ENCODE results near the gene DUS1L. TPM values are rescaled to one million over a fixed set of nuclear protein-coding genes. Genes with fewer than 3 reads are reported as not detected.

Gene DUS1L
- total RNA-seq, 1 donor from 2014 or later: 74.1 TPM

- H3K4me1 Mint-ChIP-seq (ENCODE audit: unreplicated experiment): no peaks in the 10 kb centered on the region
- no peak for DNase-seq (ENCODE audit: low spot score)
- TF ChIP-seq CTCF (IDR thresholded peaks at IDR 0.05; ENCODE audit: unreplicated experiment): no peak
- H3K36me3 Mint-ChIP-seq (ENCODE audit: low read depth, unreplicated experiment): peaks cover 4% of the 10 kb centered on the region
- no peaks in the 10 kb centered on the region for H3K9me3 Mint-ChIP-seq (ENCODE audit: unreplicated experiment)
- peaks cover 2% of the 10 kb centered on the region for H3K27me3 Mint-ChIP-seq (ENCODE audit: unreplicated experiment)
- H3K4me3 Mint-ChIP-seq (ENCODE audit: unreplicated experiment): no peak overlapping the region
- H3K27ac Mint-ChIP-seq (ENCODE audit: unreplicated experiment): no peak overlapping the region
Measured at GRCh38 chr17:82081546-82081945, 15.9 kb upstream of the DUS1L start.

- TF ChIP-seq CTCF (IDR thresholded peaks at IDR 0.05; ENCODE audit: unreplicated experiment): no peak
- Mint-ChIP-seq H3K36me3 (ENCODE audit: low read depth, unreplicated experiment) (peaks cover 4% of the 10 kb centered on the region), H3K4me3 (ENCODE audit: unreplicated experiment) (no peak overlapping the region), H3K4me1 (ENCODE audit: unreplicated experiment) (no peaks in the 10 kb centered on the region), H3K9me3 (ENCODE audit: unreplicated experiment) (no peaks in the 10 kb centered on the region), H3K27ac (ENCODE audit: unreplicated experiment) (no peak overlapping the region), H3K27me3 (ENCODE audit: unreplicated experiment) (peaks cover 2% of the 10 kb centered on the region)
- DNase-seq (ENCODE audit: low spot score): no peak
Measured at GRCh38 chr17:82080789-82081464, 15.3 kb upstream of the DUS1L start.

- H3K9me3 Mint-ChIP-seq (ENCODE audit: unreplicated experiment): no peaks in the 10 kb centered on the region
- no peaks in the 10 kb centered on the region for H3K4me1 Mint-ChIP-seq (ENCODE audit: unreplicated experiment)
- no peak overlapping the region for H3K27ac Mint-ChIP-seq (ENCODE audit: unreplicated experiment)
- no peak overlapping the region for H3K4me3 Mint-ChIP-seq (ENCODE audit: unreplicated experiment)
- H3K36me3 Mint-ChIP-seq (ENCODE audit: low read depth, unreplicated experiment): peaks cover 4% of the 10 kb centered on the region
- no peak for TF ChIP-seq CTCF (IDR thresholded peaks at IDR 0.05; ENCODE audit: unreplicated experiment)
- DNase-seq (ENCODE audit: low spot score): no peak
- H3K27me3 Mint-ChIP-seq (ENCODE audit: unreplicated experiment): peaks cover 2% of the 10 kb centered on the region
Measured at GRCh38 chr17:82080048-82080788, 14.6 kb upstream of the DUS1L start.

GRCh38 chr17:82079001-82079677 is 13.5 kb upstream of the DUS1L start:
- H3K27me3 Mint-ChIP-seq (ENCODE audit: unreplicated experiment): peaks cover 2% of the 10 kb centered on the region
- H3K4me1 Mint-ChIP-seq (ENCODE audit: unreplicated experiment): no peaks in the 10 kb centered on the region
- no peak for DNase-seq (ENCODE audit: low spot score)

More at GRCh38 chr17:82079001-82079677, 13.5 kb upstream of the DUS1L start:
- Mint-ChIP-seq H3K9me3 (ENCODE audit: unreplicated experiment) (no peaks in the 10 kb centered on the region), H3K4me3 (ENCODE audit: unreplicated experiment) (no peak overlapping the region), H3K27ac (ENCODE audit: unreplicated experiment) (no peak overlapping the region), H3K36me3 (ENCODE audit: low read depth, unreplicated experiment) (peaks cover 4% of the 10 kb centered on the region)
- TF ChIP-seq CTCF (IDR thresholded peaks at IDR 0.05; ENCODE audit: unreplicated experiment): no peak

Measured in endothelial cell (in vitro differentiated cells).